HG02870 (cell line): Measurements from ENCODE around the gene ZNF268.
"Not testable (repeated sequence)": the region's sequence is repeated elsewhere in the genome, so short reads cannot be mapped to it uniquely, and the experiment has no call there.

ENCODE experiments used
- ATAC-seq: cut with Tn5 transposase; IDR thresholded peaks from one replicate; pipeline ENCODE4 v1.9.1; 2021; ENCODE audit warnings: mild to moderate bottlenecking, moderate library complexity; ENCODE audit not compliant: unreplicated experiment

Gene ZNF268

GRCh38 chr12:133226690-133227089 lies 45.4 kb downstream of the ZNF268 start:
- no peak for ATAC-seq

- ATAC-seq, result no peak
Measured at GRCh38 chr12:133227281-133227852, 46.1 kb downstream of the ZNF268 start.

DNA sequence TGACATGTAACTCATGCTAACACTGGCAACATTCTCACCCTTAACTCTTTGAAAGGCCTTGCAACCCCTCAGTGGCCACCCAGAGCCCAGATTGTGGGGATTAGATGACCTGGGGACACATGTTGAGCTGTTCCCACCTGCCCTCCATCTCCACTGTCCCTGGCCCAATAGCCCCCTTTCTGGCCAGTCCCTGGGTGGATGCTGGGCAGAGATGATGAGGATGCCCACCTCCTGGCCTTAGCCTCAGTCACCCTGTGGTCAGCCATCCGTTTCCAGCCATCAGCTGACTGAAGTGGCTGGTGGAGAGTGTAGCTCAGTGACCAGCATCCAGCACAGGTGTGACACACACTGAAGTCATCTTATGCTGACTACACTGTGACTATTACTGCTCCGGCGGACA lies 49.7 kb downstream of the ZNF268 start:
- ATAC-seq, result no peak

GRCh38 chr12:133233006-133233405 lies 51.7 kb downstream of the ZNF268 start:
- no peak for ATAC-seq

- no peak for ATAC-seq
Measured at GRCh38 chr12:133233993-133234564, 52.8 kb downstream of the ZNF268 start.

DNA sequence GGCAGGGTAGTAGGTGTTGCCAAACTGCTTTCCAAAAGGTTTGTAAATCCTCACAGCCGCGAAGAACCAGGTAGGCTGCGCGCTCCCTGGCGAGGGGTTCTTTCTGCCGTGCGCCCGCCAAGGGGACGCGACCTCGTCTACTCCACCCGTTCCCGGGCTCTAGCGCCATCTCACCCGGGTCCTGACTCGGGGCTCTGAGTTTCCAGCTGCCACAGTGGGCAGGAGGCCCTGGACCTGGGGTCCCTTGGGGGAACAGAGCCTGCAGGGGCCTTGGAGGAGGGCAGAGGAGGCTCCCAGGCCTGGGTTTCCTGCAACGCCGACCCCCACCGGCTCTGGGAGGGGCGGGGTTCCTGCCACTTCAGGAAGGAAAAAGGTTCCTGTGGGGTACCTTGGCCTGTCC lies 53.7 kb downstream of the ZNF268 start:
- ATAC-seq, result no peak

DNA sequence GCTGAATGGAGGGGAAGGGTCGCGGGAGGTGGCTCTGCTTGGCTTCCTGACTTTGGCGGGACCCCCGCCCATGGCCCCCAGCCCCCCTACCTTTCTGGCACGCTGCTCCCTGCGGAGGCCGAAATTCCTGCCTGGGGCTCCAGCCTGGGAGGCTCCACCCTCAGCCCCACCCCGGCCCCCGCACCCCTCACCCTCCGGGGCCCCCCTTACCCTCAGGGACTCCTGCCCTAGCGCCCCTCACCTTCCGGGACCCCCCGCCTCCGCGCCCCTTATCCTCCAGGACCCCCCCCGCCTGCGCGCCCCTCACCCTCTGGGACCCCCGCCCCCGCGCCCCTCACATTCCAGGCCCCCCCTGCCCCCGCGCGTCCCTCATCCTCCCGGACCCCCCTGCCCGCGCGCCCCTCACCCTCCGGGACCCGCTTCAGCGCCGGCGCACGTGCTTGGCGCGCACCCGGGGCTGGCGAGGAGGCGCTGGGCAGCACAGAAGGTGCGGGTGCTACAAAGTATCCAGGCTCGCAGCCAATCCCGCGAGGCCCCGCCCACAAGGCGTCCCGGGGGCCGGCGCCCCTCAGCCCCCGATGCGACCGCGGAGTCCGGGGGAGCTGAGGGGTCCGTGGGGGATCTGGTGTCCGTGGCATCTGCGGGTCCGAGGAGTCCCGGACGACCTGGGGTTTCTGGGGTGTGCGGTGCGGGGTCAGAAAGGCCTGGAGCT lies 54.3 kb downstream of the ZNF268 start, which contains the start of gene ANHX:
Gene ANHX (minus strand): TSS at position 477 of the 712 bp plus-strand sequence. CDS start 1,521 bp downstream, outside the sequence.
- no peak for ATAC-seq

DNA sequence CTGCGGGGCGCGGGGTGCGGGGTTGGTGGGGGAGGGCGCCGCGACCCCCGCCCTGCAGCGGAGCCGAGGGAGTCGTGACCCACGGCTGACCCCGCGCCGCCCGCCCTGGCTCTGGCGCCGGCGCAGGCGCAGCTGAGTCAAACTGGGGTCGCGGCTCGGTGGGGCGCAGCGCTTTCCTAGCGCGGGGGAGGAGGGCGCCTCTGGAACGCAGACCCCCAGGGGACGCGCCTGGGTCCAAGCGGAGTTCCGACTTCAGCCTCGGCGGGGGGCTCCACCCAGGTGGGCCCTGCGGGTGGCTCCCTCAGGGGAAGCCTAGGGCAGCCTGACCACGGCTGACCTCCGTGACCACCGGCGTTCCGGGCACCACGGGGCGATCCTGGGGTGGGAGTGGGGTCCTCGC lies 54.8 kb downstream of the ZNF268 start:
- ATAC-seq, result no peak

DNA sequence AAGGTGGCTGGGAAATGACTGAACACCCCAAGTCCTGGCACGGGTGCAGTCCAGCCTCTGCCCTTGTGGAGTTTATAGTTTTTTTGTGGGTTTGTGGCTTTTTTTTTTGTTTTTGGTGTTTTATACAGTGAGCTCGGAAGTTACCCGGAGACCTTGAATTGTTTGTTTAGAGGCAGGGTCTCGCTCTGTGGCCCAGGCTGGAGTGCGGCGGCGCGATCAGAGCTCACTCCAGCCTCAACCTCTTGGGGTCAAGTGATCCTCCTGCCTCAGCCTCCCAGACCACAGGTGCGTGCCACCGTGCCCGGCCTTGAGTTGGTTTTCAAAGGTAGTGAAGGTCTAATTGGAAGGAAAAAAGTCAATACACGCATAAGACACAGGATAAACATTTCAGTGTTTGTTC lies 55.3 kb downstream of the ZNF268 start:
- no peak for ATAC-seq

DNA sequence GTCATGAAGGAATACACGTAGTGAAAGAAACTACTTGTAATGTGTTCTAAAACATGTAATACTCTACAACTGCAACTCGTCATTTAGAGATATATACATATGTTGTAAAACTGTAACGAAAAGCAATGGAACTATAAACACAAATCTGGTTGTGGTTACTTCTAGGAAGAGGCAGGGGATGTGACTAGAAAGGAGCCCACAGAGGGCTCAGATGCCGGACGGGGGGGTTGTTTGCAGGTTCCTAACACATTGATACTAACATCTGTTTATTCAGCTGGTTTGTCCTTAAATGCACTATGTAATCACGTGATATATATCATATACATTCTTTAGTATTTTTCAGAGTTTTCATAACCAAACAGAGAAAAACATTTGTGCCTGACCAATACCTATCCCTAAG lies 70.4 kb downstream of the ZNF268 start:
- no peak for ATAC-seq

DNA sequence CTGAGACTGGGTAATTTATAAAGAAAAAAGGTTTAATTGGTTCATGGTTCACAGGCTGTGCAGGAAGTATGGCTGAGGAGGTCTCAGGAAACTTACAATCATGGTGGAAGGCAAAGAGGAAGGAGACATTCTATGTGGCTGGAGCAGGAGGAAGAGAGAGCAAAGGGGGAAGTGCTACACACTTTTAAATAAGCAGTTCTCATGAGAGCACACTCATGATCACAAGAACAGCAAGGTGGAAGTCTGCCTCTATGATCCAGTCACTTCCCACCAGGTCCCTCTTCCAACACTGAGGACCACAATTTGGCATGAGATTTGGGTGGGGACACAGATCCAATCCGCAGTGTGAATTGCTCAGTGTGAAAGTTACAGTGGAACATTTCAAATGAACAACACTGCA lies 74.5 kb downstream of the ZNF268 start:
- not testable (repeated sequence) for ATAC-seq

DNA sequence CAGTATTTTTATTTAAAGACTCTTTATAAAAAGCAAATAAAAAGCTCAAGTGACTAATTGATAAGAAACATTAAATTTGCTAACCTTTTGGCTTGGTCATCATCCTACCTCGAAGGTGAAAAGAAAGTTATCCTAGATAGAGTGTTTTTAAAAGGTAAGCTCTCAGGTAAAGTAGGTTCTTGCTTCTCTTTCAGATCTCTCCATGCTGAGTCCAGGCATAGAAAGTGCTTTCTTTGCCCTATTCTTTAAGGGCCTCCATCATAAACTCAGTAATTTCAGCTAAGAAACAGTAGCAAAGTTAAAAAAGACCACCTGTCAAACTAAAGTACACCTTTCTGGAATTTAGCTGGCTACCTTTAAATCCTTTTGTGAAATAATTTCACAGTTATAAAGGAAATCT lies 75.0 kb downstream of the ZNF268 start:
- no peak for ATAC-seq

DNA sequence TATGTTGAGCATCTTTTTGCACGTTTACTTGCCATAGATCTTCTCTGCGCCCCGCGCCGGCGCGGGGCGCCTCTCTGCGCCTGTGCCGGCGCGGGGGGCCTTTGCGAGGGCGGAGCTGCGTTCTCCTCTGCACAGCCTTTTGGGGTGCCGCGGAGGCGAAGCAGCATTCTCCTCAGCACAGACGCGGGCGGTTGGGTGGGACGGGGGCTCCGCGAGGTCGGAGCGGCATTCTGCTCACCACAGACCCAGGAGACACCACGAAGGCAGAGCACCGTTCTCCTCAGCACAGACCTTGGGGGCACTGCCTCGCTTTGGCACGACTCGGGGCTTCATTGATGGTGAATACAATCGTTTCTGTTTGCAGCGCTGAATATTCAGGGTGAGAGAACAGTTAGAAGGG lies 82.9 kb downstream of the ZNF268 start:
- no peak for ATAC-seq
